ENCODE data around the gene UBR4.

Gene UBR4

GRCh38 chr1:19070891-19071621, 139.0 kb downstream of the UBR4 start:
- H3K36me3 ChIP-seq = peaks cover 5% of the 10 kb centered on the region; the same call in 1 of the 2 replicates

GRCh38 chr1:19070197-19070651, 139.8 kb downstream of the UBR4 start:
- H3K9me3 ChIP-seq = no peaks in the 10 kb centered on the region
- H3K27me3 ChIP-seq = no peaks in the 10 kb centered on the region
- H3K4me1 ChIP-seq = no peaks in the 10 kb centered on the region
- TF ChIP-seq, protein P1, sequence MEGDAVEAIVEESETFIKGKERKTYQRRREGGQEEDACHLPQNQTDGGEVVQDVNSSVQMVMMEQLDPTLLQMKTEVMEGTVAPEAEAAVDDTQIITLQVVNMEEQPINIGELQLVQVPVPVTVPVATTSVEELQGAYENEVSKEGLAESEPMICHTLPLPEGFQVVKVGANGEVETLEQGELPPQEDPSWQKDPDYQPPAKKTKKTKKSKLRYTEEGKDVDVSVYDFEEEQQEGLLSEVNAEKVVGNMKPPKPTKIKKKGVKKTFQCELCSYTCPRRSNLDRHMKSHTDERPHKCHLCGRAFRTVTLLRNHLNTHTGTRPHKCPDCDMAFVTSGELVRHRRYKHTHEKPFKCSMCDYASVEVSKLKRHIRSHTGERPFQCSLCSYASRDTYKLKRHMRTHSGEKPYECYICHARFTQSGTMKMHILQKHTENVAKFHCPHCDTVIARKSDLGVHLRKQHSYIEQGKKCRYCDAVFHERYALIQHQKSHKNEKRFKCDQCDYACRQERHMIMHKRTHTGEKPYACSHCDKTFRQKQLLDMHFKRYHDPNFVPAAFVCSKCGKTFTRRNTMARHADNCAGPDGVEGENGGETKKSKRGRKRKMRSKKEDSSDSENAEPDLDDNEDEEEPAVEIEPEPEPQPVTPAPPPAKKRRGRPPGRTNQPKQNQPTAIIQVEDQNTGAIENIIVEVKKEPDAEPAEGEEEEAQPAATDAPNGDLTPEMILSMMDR (IDR thresholded peaks at IDR 0.05; ENCODE audit: low read depth, low read length) = no peak
- DNase-seq = no peak
- H3K36me3 ChIP-seq = peaks cover 5% of the 10 kb centered on the region; the same call in 1 of the 2 replicates
- H3K4me3 ChIP-seq (ENCODE audit: low read depth, low read length) = no peak overlapping the region

More at GRCh38 chr1:19070891-19071621, 139.0 kb downstream of the UBR4 start:
- Histone ChIP-seq H3K27me3 (no peaks in the 10 kb centered on the region), H3K4me1 (no peaks in the 10 kb centered on the region), H3K4me3 (ENCODE audit: low read depth, low read length) (no peak overlapping the region), H3K9me3 (no peaks in the 10 kb centered on the region)
- no peak for DNase-seq
- TF ChIP-seq, protein P1 (IDR thresholded peaks at IDR 0.05; ENCODE audit: low read depth, low read length) = no peak

GRCh38 chr1:19068639-19069276, 141.3 kb downstream of the UBR4 start:
- TF ChIP-seq, protein P1 (IDR thresholded peaks at IDR 0.05; ENCODE audit: low read depth, low read length) = no peak
- H3K9me3 ChIP-seq = no peaks in the 10 kb centered on the region

GRCh38 chr1:19067912-19068638, 142.0 kb downstream of the UBR4 start:
- H3K36me3 ChIP-seq = no peaks in the 10 kb centered on the region
- no peaks in the 10 kb centered on the region for H3K4me1 ChIP-seq
- no peak for DNase-seq
- H3K27me3 ChIP-seq = no peaks in the 10 kb centered on the region
- H3K4me3 ChIP-seq (ENCODE audit: low read depth, low read length) = no peak overlapping the region
- TF ChIP-seq, protein P1 (IDR thresholded peaks at IDR 0.05; ENCODE audit: low read depth, low read length) = no peak
- H3K9me3 ChIP-seq = no peaks in the 10 kb centered on the region

More at GRCh38 chr1:19068639-19069276, 141.3 kb downstream of the UBR4 start:
- Histone ChIP-seq H3K4me1 (no peaks in the 10 kb centered on the region), H3K4me3 (ENCODE audit: low read depth, low read length) (no peak overlapping the region), H3K36me3 (no peaks in the 10 kb centered on the region), H3K27me3 (no peaks in the 10 kb centered on the region)
- DNase-seq = no peak

GRCh38 chr1:19067182-19067911, 142.7 kb downstream of the UBR4 start:
- Histone ChIP-seq H3K36me3 (no peaks in the 10 kb centered on the region), H3K4me3 (ENCODE audit: low read depth, low read length) (no peak overlapping the region), H3K27me3 (no peaks in the 10 kb centered on the region), H3K9me3 (no peaks in the 10 kb centered on the region), H3K4me1 (no peaks in the 10 kb centered on the region)
- TF ChIP-seq, protein P1 (IDR thresholded peaks at IDR 0.05; ENCODE audit: low read depth, low read length) = no peak
- DNase-seq = no peak
